OCI-M2 (cell line): Measurements from ENCODE around the gene LZIC.
"Not testable (repeated sequence)": the region's sequence is repeated elsewhere in the genome, so short reads cannot be mapped to it uniquely, and the experiment has no call there.

ENCODE experiments used
- DNase-seq: peaks from one replicate; lab custom pipeline; 2025; ENCODE audit not compliant: unreplicated experiment; lab: John Stamatoyannopoulos, UW

LZIC gene

DNA sequence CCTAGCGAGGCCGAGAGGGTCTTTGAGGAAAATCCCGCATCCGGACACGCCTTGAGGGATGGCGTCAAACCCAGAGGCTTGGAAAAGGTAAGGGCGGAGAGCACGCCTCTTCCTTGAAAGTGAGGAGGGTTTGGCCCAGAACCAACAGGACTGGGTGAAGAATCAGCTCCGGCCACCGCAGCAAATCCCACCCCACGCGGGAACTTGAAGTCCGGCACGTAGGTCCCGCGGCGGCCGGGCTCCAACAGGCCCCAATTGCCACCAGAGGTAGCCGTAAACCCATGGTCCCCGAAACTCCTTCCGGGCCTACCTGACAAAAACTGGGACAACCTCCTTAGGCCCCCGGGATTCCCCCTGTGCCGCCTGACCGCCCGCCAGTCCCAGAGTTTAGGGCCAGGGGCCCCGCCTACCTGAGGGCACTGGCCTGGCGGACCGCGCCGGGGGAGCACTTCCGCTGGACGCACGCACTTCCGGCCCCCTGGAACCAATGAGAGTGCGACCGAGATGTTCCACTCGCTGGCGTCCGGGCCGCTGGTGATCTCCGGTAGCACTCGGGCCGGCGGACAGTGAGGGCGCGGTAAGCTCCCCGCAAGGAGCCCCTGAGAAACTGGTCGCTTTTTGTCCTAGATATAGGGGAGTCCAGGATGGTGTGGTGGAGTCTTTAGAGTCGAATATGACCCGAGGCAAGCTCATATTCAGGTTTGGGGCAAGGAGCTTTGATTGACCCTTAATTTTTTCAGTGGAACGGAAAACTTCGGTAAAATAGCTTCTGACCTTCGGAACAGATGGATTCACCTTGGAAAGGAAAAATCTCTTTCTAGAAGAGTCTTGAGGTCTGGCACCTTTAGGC, at the start of gene LZIC, which contains the start of gene NMNAT1:
Gene LZIC, minus strand, starts transcription at position 453 of the 850 bp plus-strand sequence. CDS start 6,772 bp downstream, outside the sequence.
Gene NMNAT1, plus strand, starts transcription at position 537 of the 850 bp plus-strand sequence. CDS start 28,599 bp downstream, outside the sequence.
- DNase-seq: peak; percentile 60

DNA sequence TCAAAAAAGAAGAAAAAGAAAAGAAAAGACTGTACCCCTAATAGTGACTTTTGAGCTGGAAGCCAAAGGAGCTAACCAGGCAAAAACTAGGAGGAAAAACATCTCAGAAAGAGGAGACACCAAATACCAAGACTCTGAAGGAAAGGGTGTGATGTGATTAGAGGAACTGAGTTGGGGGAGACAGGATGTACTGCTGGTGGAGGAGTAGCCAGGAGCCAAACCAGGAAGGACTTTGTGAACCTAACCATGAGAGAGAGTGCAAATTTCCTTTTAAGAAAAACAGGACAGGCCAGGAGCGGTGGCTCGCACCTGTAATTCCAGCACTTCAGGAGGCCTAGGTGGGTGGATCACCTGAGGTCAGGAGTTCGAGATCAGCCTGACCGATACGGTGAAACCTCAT, 49.7 kb upstream of the LZIC start:
- DNase-seq: no peak

DNA sequence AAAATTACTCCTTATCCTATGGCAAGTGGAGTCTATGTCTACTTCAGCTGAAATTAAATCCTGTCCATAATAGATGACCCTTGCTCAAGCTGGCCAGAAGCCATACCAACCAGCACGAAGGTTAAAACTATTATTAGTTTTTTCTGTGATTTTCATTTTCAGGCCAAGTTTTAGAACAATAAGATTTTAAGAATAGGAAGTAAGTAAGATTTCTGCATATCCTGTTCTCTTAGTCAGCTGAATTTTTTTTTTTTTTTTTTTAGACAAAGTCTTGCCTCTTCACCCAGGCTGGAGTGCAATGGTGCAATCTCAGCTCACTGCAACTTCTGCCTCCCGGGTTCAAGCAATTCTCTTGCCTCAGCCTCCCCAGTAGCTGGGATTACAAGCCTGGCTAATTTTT, 47.8 kb upstream of the LZIC start:
- no peak for DNase-seq

DNA sequence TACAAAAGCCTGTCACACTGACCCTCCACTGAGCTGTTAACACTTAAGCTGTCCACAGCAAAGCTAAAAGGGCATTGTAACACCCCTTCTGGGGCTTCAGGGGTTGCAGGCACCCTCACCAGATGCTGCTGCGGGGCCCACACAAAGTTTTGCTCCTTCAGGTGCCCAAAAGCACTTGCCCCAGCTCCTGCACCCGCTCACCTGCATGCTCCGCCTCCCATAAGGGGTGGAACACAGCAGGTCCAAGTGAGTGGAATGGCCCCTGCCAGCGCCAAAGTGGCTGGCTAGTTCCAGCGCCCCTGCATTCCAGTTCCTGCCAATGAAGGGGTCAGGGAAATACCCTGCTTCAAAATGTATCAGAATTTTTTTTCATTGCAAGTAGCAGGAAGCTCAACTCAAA, 46.6 kb upstream of the LZIC start:
- no peak for DNase-seq

DNA sequence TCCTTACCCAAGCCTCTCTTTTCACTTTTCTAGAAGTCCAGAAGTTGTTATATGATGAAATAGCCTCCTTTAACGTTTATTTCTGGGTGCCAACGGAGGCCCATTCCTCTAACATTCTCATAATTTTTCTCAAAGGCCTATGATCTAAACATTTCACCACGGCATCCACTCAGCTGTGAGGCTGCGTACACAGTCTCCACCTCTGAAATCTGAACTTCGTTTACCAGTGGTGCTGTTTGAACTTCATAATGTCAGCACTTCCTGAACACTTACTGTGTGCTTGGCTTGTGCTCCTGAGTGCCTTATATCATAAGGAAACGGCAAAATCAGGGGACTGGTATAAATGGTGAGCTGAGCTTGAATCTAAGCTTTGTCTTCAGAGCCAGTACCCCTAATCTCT, 41.8 kb upstream of the LZIC start:
- no peak for DNase-seq

DNA sequence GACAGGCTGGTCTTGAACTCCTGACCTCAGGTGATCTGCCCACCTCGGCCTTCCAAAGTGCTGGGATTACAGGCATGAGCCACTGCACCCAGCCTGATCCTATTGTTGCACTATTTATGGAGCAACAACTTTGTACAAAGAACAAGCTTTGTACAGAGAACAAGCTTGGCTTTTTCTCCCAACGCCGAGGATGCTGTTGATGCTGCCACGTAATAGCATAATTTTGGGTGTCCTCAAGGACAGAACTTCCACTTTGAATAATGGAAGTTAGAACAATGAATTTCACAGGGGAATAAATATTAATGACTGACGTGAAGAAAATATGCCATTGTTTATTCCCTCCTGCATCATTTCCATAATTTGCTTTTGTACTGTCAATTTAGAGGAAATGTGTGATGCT, 41.1 kb upstream of the LZIC start:
- no peak for DNase-seq

DNA sequence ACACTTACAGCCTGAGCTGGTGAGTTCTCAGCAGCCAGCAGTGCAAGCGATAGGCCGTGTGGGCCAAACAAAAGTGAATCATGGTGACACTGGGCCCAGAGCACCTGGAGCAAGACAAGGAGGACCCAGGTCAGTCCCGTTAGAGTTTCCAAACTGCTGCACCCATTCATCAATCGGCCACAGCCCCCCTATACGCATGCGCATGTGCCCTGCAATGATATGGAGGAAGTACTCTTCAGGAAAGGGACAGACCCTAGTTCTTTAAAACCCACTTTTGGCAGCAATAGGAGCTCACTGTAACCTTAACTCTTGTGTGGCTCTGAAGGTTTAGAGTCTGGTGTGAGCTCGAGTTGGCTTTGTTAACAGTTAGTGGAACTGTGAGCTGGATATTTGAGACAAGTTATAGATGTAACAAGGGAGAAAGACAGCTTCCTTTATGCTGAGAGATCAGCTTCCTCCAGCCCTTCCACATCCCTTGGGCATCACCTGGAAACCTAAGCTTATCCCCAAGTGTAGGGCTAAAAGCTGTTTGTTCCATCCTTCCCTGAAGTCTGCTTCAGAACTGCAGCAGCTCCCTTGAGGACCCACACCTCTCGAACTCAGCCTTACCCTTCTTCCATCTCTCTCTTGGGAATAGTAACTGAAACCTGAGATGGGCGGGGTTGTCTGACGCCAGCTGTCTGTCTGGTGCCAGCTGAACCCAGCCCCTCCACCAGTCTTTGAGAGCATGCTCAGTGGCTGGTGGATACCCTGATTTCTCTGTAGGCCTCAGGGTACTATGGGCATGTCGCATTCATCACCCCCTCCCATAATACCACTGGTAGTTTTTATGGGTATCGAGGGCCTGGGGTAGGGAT, 17.7 kb upstream of the LZIC start:
- no peak for DNase-seq

DNA sequence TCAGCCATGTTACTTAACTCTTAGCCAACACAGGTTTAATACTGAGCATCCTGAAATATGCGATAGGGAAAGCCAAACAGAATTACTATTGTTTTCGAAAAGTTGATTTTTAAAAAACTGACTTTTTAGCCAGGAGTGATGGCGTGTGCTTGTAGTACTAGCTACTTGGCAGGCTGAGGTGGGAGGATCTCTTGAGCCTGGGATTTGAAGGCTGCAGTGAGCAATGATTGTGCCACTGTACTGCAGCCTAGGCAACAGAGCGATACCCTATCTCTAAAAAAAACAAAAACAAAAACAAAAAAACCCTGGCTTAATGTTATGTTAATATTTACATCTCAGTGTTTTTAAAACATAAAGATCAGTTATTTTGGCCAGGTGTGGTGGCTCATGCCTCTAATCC, 16.8 kb upstream of the LZIC start:
- DNase-seq: no peak

DNA sequence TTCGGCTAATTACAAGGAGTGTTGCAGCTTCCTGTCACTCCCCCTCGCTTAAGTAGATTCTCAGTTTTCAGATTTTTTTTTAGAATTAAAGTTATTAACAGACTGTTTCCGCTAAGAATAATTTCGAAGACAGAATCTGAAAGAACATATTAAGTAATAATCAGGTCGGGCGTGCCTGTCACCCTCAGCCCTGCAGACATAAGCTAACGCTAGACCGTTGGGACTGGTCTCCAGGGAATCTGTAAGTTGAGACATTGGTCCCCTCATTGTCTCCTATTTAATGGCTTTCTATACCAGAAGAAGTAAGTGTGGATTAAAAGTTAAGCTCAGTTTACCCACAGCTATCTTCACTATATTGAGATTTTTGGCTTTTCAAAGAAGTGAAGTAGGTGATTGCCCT, 14.5 kb upstream of the LZIC start:
- no peak for DNase-seq

DNA sequence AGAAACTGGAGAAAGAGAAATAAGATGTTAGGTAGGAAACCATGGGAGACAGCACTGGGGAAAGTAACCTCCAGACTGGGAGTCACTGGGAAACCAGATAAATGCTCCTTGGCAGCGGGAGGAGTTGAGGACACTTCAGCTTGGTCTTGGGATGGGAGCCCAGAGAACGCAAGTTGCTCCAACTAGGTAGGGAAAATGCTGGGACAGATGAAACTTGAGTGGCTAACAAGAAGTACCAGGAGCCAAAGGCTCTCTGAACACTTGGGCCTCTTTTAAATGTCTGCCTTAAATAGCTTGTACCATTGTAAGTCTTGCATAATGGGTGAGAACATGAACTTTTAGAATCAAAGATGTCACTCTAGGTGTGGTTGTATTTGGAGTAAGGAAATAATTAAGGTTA, 3.1 kb upstream of the LZIC start:
- DNase-seq: no peak

DNA sequence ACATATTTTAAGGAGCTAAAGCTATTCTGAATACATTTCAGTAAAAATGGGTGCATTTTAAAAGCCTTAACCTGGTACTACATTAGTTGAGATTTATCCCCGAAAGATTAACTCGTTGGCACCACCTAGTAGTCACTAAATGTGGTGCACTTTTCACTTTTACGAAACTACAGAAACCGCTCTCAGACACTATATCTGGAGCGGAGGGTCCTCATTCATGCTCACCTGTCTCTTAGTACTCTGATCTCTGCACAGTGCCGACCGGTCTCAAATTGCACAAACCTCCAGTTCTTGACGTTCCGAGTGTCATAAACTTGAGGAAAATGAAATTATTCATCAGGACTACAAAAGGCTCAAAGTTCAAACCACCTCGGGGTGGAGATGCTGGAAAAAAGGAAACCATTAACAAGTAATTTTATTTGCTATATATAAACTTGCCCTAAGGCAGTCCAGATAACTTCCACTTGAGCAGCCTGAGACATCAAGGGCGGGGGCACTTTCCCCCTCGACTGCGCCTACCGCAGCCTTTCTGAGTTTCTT, 722 bp downstream of the LZIC start:
- no peak for DNase-seq

DNA sequence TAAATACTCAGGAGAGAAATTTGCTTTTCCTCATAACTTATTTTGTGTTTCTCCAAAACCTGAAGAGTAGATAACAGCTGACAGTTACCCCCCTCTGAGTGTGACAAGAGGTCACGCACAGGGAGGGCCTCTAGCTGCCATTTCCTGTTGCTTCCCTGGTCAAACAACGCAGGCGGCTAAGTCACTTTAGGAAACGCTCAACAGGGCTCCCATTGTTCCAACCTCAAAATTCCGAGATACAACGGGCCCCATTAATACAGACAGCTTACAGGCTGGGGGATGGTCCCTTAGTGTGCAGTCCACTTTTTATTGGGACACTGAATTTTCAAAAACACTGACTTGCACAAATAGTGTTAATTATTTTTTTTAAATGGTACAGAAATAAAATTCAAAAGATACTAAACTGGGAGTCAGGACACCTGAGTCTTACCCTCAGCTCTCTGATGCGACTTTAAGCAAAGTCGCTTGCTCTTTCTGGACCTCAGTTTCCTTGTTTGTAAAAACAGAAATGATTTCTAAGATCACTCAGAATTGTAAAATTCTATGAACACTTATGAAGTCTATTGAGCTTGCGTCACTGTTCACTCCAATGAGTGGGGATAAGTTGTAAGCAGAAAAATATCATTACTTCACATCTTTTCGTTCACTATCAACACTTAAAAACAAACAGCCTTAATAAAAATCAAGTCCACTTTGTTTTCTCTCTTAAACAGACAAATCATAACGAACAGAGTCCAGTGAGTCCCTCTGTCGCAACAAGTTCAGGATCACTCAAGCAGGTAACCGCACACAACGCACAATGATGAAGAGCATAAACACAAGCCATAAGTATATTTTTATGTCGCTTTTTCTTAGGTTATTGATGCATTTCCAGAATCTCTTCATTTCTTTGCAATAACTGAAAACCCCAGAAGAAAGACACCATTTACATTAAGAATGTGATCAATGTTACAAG, 13.5 kb downstream of the LZIC start:
- no peak for DNase-seq

DNA sequence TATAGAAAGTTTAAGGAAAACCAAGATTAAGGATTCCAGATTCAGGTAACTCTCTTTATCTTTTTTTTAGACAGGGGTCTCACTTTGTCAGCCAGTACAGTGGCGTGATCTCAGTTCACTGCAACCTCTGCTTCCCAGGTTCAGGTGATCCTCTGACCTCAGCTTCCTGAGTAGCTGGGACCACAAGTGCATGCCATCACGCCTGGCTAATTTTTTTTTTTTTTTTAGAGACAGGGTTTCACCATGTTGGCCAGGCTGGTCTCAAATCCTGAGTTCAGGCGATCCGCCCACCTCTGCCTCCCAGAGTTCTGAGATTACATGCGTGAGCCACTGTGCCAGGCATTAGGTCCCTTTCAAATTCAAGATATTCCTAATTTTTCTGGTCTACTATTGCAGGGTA, 15.9 kb downstream of the LZIC start:
- DNase-seq: no peak

DNA sequence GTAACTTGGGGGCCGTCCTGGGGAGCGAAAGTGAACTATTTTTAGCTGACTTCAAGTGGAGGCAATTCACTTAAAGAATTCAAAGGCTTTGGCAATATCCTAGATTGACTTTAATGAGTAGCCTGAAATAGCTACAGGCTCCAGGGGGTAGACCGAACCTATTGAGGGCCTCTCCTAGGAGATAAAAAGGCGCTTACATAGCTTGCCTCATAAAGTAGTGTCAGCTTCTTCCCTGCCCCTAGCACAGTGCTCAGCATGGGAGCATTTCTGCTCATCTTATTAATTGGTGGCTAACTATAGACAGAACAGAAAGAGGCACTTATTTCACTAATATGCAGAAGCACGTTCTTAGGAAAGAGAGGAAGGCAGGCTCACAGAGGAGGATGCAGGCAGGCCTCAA, 20.8 kb downstream of the LZIC start:
- no peak for DNase-seq

DNA sequence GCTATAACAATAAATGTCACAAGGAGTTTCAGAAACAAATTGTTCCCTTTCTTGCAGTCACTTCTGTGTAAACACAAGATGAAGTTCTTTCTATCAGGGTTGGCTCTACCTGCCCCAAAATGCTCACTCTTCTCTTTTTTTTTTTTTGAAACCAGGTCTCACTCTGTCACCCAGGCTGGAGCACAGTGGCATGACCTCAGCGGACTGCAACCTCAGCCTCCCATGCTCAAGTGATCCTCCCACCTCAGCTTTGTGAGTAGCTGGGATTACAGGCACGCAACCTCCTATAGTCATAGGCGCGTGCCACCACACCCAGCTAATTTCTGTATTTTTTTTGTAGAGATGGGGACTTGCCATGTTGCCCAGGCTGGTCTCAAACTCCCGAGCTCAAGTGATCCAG, 22.6 kb downstream of the LZIC start:
- no peak for DNase-seq

DNA sequence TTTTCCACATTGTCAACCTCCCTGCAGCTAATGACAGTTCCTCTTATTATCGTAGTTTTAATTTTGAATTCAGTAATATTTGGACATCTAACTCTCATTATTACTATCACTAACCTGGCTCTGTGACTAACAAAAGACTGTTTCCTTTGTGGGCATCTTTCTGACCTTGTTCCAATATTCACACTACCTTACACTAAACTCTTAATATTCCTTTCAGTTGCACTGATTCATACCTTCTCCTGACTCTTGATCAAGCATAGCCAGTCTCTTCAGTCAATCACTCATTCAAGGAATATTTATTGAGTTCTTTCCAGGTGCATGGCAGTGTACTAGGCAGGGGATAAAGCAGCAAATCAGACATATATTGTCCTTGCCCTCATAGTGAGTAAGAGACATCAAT, 25.3 kb downstream of the LZIC start:
- DNase-seq: no peak

DNA sequence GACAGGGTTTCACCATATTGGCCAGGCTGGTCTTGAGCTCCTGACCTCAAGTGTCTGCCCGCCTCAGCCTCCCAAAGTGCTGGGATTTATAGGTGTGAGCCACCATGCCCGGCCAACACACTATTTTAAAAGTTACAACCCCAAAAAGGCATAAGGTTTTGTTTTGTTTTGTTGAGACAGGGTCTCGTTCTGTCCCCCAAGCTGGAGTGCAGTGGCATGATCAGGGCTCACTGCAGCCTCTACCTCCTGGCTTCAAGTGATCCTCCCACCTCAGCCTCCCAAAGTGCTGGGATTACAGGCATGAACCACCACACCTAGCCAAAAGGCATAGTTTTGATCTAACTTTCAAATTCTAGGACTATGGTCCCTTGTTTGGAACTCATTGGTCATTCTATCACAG, 25.7 kb downstream of the LZIC start:
- not testable (repeated sequence) for DNase-seq

DNA sequence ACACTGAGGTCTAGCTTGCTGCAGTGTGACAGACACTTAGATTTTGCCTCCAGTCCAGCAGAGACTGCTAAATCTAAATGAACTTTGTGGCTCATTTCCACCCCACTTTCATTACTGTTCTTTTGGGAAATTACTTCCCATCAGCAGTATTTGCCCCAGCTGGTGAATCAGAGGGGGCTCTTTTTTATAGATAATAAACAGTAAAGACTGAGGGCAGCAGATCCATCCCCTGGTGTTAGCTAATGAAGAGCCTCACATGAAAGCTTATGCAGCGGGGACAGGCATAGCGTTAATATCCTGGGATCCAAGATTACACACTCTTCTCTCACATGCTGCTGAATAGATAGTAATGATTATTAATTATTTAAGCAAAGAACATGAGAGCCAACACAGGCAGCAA, 26.7 kb downstream of the LZIC start:
- no peak for DNase-seq

DNA sequence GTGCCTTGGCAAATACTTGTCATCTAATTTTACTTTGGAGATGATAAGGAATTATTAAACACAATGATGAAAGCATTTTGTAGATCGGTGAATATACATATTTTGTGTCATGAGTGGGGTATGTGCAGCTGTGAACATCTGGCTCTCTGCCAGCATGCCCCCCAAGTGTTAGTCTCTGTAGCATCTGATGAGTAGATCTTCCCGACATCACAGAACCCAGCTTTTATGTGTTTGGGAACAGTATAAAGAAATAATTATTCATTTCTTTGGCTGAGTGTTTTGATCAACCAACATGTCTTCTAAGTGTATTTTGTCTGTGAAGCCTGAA, 28.6 kb downstream of the LZIC start:
- DNase-seq: no peak

DNA sequence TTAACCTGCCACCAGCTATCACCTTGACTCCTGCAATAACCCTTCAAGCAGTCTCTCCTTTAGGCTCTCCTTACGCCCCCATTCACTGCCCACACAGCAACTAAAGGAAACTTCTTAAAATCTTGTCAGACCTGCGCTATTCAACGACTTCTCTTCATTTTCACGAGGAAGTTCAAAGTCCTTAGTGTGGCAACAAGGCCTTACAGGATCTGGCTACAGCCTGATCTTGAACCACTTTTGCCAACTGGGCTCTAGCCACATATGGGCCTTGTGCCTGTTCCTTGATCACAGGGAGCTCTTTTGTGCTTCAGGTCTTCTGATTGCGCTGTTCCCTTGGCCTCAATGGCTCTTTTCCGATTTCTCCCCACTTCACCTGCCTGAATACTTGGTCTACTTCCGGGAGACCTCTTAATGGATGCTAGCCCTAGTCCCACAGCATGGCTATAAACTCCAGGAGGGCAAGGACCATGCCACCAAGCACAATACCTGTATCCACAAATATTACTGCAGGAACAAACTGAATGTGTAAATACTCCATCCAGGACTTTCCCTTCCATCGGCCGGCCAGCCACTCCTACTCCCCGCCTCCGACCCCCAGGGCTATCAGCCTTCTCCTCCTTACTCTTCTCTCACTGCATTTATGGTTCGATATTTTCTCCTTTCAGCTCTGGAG, 30.8 kb downstream of the LZIC start:
- DNase-seq: no peak
